GM20431 (cell line): ENCODE results near the gene XCL1.
"Not testable (repeated sequence)": the region's sequence is repeated elsewhere in the genome, so short reads cannot be mapped to it uniquely, and the experiment has no call there.

Experiments used
- in situ Hi-C: fragments of 300-500 bp; cut with MseI, MboI; formaldehyde crosslinking; loops from one replicate; pipeline ENCODE4 v1.15.0; 2020; ENCODE audit warnings: low sequenced_read_pairs; ENCODE audit not compliant: unreplicated experiment

Gene XCL1

DNA sequence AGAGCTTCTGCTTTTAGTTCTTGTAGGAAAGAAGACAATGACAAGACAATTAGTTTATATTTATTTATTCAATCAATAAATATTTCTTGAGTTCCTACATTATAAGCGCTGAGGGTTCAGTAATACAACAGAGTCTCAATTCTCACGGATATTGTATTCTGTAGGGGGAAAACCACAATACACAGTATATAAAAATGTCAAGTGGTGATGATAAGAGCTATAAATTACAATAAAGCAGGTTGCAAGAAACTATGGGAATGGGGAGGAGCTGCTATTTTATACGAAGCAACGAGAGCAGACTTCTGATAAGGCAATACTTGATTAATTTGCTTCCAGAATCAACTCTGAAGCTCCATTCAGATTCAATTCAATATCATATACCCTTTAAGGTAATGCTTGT lies 10.6 kb upstream of the XCL1 start:
- in situ Hi-C loops = loop anchor here (10.0 kb wide), 1 partner anchor 121 kb away; no protein-coding TSS in a partner anchor

DNA sequence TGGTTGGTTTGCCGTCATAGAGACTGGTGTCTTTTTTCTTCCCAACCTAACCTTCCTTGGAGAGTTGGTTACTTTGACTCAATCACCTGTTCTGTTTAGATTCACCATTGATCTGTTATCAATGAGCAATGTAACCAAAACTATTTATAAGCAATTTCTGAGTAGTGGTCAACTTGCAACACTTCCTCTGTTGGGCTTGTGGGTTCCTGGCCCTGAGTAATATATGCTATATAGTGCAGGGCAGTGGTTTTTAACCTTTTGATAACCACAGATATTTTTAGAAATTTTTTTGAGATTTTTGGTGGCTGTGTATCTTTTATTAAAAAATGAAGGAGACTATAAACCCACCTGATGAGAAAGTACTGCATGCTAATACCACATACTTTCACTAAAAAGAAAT lies 9.4 kb upstream of the XCL1 start:
- in situ Hi-C loops = loop anchor here (10.0 kb wide), 1 partner anchor 122 kb away; no protein-coding TSS in a partner anchor

DNA sequence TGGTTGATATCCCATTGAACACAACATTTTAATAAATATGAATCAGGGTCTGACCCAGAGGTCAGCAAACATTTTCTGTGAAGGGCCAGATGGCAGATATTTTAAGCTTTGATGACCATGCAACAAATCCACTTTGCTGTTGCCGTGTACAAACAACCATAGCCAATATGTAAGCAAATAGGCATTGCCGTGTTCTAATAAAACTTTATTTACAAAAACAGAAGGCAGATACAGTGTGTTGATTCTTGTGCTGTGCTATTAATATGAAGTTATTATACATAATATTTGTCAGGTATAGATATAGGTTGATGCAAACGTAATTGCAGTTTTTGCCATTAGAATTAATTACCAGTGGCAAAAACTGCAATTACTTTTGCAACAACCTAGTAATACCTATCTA lies 8.8 kb upstream of the XCL1 start:
- in situ Hi-C loops = loop anchor here (10.0 kb wide), 1 partner anchor 123 kb away; no protein-coding TSS in a partner anchor

DNA sequence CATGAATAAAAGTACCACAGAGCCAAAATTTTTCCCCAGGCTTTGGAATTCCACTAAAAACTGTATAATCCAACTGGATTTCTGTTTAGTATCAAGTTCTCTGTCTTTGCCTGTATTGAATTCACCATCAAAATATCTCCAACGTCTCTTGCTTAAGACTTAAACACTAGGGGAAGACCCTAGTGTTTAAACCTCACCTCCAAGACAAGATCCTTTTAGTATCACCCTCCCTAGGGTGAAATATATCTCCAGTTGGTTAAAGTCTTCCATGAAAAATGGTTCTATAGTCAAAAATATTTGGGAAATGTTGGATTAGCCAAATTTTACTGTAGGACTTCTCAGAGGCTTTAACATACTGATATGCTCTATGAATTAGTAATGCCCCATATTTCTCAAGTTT lies 8.1 kb upstream of the XCL1 start:
- in situ Hi-C loops = loop anchor here (10.0 kb wide), 1 partner anchor 124 kb away; no protein-coding TSS in a partner anchor

DNA sequence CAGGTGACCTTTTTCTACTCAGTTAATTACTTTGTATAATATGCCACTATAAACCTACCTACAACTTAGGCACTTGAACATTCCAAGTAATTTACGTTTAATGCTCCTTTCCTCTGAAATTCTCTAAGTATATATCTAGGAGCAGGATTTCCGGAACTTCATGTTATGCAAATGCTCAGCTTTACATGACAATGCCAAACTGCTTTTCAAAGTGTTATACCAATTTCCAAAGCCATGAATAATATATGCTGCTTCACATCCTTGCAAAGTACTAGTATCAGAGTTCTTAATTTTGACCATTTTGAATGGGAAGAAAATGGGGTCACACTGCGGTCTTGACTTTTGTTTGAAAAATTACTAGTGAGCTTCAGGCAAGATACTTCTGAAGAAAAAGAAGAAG lies 5.8 kb upstream of the XCL1 start:
- in situ Hi-C loops = no loop called here

DNA sequence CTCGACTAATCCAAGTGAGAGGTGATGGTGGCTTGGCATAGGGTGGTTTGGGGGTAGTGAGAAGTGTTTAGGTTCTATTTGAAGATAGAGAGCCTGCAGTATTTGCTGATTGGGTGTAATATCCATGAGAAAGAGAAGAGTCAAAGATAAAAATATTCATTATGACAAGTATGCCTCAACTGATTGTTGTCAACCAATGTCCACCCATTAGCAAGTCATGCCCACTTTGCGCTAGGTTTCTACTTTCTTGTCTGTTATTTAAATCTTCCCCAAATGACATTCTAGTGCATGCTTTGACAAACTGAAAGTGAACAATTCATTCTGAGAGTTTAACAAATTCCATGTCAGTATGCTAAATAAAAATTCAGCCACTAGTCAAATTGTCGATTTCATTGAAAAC lies 3.8 kb upstream of the XCL1 start:
- in situ Hi-C loops = no loop called here

DNA sequence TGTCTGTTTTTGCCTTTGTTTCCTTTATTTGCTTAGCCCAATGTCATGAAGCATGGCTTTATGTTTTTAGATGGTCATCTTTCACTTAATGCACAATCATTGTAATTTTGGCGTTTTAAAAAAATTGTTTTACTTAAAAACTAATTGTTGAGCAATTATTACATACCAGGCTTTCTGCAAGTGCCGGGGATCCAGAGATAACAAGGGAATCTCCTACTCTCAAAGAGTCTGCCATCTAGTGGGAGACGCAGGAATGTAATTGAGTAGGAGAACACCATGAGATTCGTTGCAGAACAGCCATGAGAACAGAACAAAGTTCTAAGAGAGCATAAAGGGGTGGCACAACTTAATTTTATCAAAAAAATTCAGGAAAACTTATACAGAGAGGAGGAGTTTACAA lies 2.2 kb upstream of the XCL1 start:
- in situ Hi-C loops = not testable (repeated sequence)

DNA sequence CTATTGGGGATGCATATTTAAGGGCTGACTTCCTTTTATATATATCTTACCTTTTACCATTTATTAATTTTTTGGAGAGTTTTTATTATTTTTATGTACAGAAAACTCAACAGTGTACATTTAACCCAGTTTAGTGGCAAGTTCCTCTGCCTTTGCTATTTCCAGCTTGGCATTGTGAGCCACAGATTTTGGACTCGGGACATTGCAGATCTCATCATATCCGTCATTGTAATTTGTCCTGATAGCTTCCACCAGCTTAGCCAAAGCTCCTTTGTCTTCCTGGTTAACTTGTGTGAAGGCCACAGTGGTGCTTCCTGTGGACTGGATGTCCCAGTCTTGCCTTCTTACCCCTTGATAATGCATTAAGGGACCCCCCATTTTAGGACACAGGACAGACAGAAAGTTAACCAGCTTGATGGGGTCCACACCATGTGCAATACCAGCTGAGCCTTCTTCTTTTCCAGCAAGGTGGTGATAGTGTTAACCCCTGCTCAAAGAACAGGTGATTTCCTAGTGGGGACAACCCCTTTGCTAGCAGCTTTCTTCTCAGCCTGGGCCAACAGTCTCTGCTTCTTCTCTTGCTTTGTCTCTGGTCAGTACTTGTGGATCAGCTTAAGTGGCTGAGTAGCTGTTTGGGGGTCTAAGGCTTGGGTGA lies 2.3 kb downstream of the XCL1 start:
- in situ Hi-C loops = loop anchor here (25.0 kb wide), 1 partner anchor 241 kb away; no protein-coding TSS in a partner anchor

DNA sequence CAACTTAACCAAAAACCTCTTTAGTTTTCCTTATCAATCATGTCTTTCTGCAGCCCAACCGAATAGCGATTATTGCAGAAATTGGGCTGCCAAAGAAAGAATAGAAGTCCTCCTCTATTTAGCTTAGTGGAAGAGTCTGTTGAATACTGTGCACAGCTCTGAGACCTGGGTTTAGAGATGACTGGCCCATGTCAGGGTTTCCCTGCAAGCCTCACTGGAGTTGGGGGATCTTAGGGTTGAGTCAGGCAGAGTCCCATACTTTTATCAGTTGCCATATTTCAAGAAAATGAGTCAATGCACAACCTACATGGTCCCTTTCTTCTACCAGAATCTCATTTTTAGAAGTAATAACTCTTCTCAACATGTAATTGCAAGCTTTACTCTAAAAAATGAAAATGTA lies 3.9 kb downstream of the XCL1 start:
- in situ Hi-C loops = loop anchor here (25.0 kb wide), 1 partner anchor 243 kb away; no protein-coding TSS in a partner anchor

DNA sequence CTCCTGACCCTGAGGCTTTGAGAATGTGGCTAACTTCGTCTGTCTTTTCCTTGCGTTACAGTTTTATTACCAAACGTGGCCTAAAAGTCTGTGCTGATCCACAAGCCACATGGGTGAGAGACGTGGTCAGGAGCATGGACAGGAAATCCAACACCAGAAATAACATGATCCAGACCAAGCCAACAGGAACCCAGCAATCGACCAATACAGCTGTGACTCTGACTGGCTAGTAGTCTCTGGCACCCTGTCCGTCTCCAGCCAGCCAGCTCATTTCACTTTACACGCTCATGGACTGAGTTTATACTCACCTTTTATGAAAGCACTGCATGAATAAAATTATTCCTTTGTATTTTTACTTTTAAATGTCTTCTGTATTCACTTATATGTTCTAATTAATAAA lies 4.6 kb downstream of the XCL1 start:
- in situ Hi-C loops = loop anchor here (25.0 kb wide), 1 partner anchor 244 kb away; no protein-coding TSS in a partner anchor

DNA sequence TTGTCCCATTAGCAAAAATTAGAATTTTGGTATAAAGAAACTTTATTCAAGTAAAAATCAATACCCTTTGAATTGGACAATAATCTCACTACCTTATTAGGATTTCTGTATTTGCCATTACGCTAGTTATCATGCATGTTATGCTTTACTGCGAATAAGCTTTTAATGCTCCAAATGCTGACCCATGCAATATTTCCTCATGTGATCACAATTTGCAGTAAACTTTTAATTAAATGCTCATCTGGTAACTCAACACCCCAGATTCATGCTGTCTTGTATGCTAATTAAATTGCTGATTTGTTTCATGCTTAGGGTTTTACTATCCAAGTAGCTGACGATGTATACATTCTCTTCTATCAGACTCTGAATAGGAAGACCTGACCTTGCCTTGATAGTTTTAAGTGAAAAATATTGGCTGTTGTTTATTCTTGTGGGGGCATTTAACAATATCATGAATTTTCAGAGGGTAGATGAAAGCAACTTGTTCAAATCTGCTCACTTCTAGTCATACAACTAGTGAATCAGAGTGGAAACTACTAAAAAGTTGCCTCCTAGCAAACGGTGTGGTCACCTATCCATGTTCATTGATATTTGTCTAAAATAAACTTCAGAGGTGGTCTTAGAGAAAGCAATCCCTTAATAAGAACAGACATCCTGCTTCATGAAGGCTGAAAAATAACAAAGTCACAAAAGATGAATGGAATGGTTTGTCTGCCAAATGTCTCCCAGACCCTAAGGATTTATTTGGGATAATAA lies 5.6 kb downstream of the XCL1 start:
- in situ Hi-C loops = loop anchor here (25.0 kb wide), 1 partner anchor 245 kb away; no protein-coding TSS in a partner anchor

DNA sequence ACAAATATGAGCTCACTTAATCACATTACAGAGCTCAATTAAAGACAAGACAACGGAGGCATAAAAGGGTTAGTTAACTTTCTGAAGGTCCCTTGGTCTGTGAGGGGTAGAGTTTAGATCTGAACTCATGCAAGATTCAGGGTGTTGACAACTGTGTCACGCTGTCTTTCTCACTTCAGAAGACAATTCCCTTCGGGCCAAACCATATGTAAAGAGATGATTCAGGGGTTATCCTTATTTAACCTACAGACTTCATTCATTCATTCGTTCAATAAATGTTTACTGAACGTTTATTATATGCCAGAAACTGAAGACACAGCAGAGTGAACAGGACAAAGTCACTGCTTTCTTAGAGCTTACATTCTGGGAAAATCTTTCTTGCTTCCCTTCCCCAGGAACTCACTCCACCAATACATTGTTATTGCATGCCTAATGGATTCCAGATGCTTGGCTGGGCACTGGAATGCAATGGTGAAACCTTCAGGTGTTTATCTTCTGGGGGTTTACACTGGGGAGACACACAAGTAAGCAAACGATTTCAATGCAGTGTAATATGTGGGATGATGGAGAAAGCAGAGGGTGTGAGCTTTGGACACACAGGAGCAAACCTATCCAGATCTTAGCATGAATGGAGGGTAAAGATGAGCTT lies 6.4 kb downstream of the XCL1 start:
- in situ Hi-C loops = loop anchor here (25.0 kb wide), 1 partner anchor 246 kb away; no protein-coding TSS in a partner anchor

DNA sequence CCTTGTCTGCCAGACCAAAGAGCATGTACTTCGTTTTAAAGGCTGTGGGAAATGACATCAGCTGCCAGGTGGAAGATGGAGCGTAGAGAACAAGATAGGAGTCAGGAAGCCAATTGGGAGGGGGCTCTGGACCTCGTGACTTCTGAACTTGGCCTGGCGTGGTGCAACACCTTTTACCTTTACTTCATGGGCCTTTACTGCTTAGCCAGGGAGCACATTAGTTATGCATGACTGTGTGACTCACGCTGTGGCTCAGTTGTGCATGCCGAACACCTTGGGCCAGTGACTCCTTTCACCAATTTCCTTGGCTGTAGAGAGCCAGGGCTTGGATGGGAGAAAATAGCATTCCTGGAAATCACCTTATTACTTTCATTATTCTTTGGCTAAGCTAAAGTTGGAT lies 7.2 kb downstream of the XCL1 start:
- in situ Hi-C loops = loop anchor here (25.0 kb wide), 1 partner anchor 246 kb away; no protein-coding TSS in a partner anchor

DNA sequence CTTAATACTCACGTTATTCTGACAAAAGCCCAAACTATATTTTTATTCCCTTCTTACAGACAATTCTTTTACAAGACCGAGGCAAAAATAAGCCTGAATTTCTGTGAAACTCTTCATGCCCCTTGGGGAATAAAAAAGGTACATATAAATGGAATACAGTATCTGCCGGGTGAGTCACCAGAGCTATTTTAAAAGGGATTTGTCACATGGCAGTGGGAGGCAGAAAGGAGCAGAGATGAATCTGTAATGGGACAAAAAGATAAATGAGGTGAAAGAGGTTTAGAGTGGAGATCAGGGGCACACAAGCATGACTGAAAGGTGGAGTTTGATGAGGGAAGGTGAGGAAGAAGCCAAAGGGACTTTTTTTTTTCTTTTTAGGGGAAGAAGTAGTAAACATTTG lies 8.8 kb downstream of the XCL1 start:
- in situ Hi-C loops = loop anchor here (25.0 kb wide), 1 partner anchor 248 kb away; no protein-coding TSS in a partner anchor

DNA sequence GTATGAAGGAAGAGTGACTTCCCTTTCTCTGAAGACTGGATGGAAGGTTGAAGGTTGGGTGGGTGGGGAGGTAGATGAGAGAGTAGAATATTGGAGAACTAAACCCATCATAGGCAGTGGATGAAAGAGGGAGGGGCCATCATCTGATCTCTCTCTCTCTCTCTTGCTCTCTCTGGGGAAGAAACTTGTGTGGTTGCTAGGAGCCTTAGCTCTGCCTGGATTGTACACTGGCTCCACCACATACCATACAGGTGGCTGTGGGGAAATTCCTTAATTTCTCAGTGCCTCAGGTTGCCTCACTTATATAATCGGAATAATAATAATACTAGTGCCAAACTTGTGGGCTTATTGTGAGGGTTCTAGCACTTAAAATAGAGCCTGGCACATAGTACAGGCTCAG lies 9.5 kb downstream of the XCL1 start:
- in situ Hi-C loops = loop anchor here (25.0 kb wide), 1 partner anchor 249 kb away; no protein-coding TSS in a partner anchor

DNA sequence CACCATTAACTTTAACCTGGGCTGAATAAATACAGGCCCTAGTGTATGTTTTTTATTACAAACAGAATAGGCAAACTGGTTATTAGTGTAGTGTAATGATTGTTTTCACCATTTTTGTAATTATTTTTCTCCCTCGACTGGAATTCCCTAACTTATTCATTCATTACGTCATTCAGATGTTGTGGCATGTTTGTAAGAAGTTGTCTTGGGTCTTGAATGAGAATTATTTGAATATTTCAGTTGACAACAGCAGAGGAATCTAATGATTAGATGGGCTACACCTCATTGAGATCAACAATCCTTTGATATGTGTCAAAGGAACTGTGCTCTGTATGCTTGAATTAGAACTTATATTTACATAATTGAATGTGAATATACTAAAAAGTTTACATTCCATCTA lies 12.8 kb downstream of the XCL1 start:
- in situ Hi-C loops = loop anchor here (25.0 kb wide), 1 partner anchor 252 kb away; no protein-coding TSS in a partner anchor

DNA sequence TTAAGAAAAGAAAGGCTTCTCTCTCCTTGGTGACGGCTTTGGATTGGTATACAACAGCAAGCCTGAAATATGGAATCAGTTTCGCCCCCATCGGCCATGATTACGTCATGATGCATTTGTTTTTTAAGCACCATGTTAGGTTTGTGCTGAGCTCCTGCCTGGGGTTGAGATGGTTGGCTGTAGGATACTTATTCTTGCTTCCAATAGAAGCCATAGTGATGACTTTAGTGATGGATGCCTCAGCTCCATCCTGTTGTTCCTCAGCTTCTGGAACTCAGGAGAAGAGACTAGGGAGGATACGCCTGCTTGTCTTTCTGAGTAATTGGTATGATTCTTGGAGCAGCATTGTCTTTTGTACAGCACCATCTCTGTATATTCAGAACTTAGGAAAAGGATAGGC lies 14.7 kb downstream of the XCL1 start:
- in situ Hi-C loops = loop anchor here (25.0 kb wide), 1 partner anchor 254 kb away; no protein-coding TSS in a partner anchor

DNA sequence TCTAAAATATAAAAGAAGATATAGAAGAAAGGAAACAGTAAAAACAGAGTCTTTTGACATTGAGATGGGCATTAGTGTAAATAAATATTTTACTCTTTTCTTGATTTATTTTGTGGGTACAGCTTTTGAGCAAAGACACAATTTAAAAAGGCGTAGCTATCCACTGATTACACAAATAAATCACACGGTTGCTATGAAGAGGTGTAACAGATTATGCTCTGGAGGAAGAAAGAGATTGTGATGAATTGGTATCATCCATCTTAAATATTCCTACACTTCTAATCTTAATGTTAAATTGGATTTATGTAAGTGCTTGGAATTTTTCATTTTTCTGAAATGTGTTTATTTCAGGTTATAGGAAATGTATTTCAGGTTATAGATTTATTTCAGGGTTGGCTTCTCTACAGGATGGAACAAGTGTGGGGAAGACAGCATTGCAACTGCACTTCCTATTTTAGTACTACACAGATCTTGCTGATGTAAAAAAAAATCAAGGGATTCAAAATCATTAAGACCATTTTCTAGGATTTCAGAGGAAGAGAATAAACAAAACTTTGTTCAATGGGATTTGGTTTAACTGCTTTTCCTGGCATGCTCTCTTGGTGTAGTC lies 15.3 kb downstream of the XCL1 start:
- in situ Hi-C loops = loop anchor here (25.0 kb wide), 1 partner anchor 254 kb away; no protein-coding TSS in a partner anchor

DNA sequence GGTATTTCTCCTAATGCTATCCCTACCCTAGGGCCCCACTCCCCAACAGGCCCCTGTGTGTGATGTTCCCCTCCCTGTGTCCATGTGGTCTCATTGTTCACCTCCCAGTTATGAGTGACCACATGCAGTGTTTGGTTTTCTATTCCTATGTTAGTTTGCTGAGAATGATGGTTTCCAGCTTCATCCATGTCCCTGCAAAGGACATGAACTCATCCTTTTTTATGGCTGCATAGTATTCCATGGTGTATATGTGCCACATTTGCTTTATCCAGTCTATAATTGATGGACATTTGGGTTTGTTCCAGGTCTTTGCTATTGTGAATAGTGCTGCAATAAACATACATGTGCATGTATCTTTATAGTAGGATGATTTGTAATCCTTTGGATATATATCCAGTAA lies 19.0 kb downstream of the XCL1 start:
- in situ Hi-C loops = loop anchor here (25.0 kb wide), 1 partner anchor 258 kb away; no protein-coding TSS in a partner anchor

DNA sequence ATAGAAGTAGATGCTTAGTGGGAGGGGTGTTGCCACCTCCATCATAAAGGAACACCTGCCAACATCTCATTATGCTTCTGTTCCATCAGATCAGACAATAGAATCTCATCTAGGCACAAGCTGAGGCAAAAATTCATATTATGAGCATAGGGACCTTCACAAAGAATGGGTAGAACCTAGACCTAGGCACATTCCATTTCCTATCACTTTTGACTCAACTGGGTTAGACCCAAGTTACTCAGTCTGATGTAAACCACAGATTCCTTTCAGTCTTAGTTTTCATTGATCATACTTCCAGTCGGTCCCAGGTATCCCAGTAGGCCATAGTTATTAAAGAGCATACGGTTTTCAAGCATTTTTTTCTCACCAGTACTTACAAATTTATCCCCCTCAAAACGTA lies 21.7 kb downstream of the XCL1 start:
- in situ Hi-C loops = loop anchor here (25.0 kb wide), 1 partner anchor 261 kb away; no protein-coding TSS in a partner anchor
